NCI-H146 (cell line): Measurements from ENCODE around the gene CDK10.

Experiments
- DNase-seq: peaks from one replicate; lab custom pipeline; 2025; lab: John Stamatoyannopoulos, UW

Gene CDK10

DNA sequence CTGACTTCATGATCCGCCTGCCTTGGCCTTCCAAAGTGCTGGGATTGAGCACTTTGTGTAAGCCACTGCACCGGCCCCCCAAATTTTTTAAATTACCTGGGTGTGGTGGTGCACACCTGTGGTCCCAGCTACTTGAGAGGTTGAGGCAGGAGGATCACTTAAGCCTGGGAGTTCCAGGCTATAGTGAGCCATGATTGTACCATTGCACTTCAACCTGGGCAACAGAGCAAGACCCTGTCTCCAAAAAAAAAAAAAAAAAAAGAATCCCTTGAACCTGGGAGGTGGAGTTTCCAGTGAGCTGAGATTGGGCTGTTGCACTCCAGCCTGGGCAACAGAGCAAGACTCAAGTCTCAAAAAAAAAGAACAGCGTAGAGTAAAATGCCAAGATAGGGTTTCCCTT lies 50.1 kb downstream of the CDK10 start:
- no peak for DNase-seq

- DNase-seq = no peak
Measured at GRCh38 chr16:89737341-89738071, 51.0 kb downstream of the CDK10 start.

GRCh38 chr16:89738072-89738377 lies 51.5 kb downstream of the CDK10 start:
- DNase-seq = no peak

DNA sequence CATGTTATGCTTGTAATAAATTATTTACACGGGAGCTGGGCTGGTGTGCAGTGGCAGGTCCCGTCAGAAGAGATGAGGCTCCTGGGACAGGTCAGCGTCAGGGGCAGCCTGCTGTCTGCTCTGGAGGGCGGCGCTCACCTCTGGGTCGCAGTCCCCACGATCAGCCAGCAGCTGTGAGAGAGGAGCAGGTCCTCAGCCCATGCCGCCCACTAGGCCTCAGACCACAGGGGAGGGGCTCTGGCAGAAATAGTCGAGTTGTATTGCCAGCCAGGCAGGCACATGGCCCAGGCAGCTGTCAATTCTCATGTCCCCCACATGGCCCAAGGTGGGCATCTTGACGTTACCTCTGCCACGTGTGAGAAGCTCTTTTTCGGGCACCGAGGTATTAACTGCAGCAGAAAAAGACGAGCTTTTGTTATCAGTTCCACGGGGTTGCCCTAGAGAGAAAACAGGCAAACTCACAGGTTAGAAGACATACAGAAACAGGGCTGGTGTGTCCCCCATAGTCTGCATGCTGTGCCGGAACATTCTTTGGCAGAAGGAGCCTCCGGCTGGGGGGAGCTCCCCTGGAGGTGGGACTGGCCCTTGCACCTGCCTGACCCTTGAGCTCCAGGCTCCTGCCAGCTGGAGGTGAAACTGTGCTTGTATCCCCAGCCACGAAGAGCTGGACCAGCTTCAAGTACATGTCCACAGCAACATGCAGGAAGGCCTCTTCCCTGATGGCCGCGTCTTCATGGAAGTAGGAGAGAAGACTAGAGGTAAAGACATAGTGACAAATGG lies 52.2 kb downstream of the CDK10 start:
- no peak for DNase-seq

- DNase-seq = no peak
Measured at GRCh38 chr16:89739383-89739782, 52.9 kb downstream of the CDK10 start.

GRCh38 chr16:89741342-89742014 lies 55.0 kb downstream of the CDK10 start:
- no peak for DNase-seq

- no peak for DNase-seq
Measured at GRCh38 chr16:89742948-89743347, 56.5 kb downstream of the CDK10 start.

- DNase-seq = no peak
Measured at GRCh38 chr16:89744813-89745212, 58.3 kb downstream of the CDK10 start.
